GM12892 (cell line): Measurements from ENCODE around the gene MACROD2.

Source experiments
- POLR2A ChIP-seq: IDR thresholded peaks from 2 replicates; pipeline ENCODE4 v1.6.1; 2011; ENCODE audit warnings: low read depth, low read length, control low read depth
- TAF1 ChIP-seq: IDR thresholded peaks from 2 replicates; pipeline ENCODE4 v1.6.1; 2011; ENCODE audit warnings: low read depth, mild to moderate bottlenecking, control low read depth, low read length, borderline replicate concordance

DNA sequence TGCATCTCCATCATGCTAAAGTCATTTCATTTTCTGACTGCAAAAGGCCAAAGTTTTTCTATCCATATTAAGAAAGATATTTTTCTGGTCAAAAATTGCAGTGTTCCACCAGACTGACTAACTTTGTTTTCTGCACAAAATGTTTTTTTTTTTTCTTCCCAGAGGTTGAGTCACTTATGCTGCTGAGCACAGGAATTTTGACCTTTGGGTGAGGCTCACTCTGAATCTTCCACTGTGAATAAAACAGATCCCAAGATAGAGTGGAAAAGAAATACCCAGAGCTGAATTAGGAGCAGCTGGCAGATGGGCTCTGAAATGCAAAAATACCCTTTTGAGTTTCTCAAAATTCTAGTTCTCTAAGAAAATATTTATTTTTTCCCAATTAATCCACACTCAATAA lies 1581.1 kb downstream of the MACROD2 start:
- no peak for TF ChIP-seq POLR2A
- TF ChIP-seq TAF1, result no peak
